PFSK-1 (cell line): ENCODE data around the gene RPS29.

Experiments used
- POLR2AphosphoS5 ChIP-seq: IDR thresholded peaks from 2 replicates; pipeline ENCODE4 v1.6.1; 2012; ENCODE audit warnings: low read depth, mild to moderate bottlenecking, control low read depth, low read length, moderate library complexity
- SIN3A ChIP-seq: IDR thresholded peaks from 2 replicates; pipeline ENCODE4 v1.6.1; 2012; ENCODE audit warnings: mild to moderate bottlenecking, low read length, moderate library complexity, borderline replicate concordance; ENCODE audit not compliant: insufficient read depth
- TAF1 ChIP-seq: IDR thresholded peaks from 2 replicates; pipeline ENCODE4 v1.6.1; 2012; ENCODE audit warnings: low read length, control low read depth, borderline replicate concordance; ENCODE audit not compliant: insufficient read depth

DNA sequence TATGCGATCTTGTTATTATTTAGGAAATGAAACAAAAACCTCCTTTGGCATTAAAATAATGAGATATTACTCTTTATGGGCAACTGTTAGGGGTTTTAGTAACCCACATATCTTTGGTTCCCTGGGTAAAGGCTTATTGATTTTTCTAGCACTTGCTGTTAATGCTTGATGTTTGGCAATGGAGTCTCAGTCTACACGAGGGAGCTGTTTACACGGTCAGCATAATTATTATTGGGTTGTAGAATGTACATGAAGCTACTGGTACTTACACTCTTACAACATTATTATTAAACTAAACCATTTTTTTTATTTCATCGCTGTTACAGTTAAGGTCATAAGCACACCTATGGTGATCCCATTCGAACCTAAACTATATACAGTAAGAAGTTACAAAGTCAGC, 12.1 kb downstream of the RPS29 start:
- TF ChIP-seq TAF1, result no peak
- TF ChIP-seq SIN3A, result no peak
- TF ChIP-seq POLR2AphosphoS5, result no peak
